Measurements from ENCODE around the gene CRAMP1.

- TF ChIP-seq CTCF (IDR thresholded peaks at IDR 0.05), result no peak
- no peak for TF ChIP-seq POLR2A (IDR thresholded peaks at IDR 0.05)
Measured at GRCh38 chr16:1583180-1583579, 29.0 kb upstream of the CRAMP1 start.
